H54 (cell line): ENCODE measurements around the gene ME3.

Experiments used
- DNase-seq: peaks from one replicate; pipeline ENCODE4 v3.0.0; 2011; ENCODE audit warnings: low spot score, mixed read lengths; ENCODE audit not compliant: insufficient read length
- FAIRE-seq: peaks from 3 replicates; lab custom pipeline; 2011; peaks lifted over from hg19 to GRCh38; lab: Jason Lieb, UNC
- POLR2A ChIP-seq: IDR thresholded peaks from 2 replicates; pipeline ENCODE4 v1.6.1; 2011; ENCODE audit warnings: low read depth, mild to moderate bottlenecking, low read length

Gene ME3

GRCh38 chr11:86588566-86589090, 83.8 kb downstream of the ME3 start:
- no peak for FAIRE-seq

DNA sequence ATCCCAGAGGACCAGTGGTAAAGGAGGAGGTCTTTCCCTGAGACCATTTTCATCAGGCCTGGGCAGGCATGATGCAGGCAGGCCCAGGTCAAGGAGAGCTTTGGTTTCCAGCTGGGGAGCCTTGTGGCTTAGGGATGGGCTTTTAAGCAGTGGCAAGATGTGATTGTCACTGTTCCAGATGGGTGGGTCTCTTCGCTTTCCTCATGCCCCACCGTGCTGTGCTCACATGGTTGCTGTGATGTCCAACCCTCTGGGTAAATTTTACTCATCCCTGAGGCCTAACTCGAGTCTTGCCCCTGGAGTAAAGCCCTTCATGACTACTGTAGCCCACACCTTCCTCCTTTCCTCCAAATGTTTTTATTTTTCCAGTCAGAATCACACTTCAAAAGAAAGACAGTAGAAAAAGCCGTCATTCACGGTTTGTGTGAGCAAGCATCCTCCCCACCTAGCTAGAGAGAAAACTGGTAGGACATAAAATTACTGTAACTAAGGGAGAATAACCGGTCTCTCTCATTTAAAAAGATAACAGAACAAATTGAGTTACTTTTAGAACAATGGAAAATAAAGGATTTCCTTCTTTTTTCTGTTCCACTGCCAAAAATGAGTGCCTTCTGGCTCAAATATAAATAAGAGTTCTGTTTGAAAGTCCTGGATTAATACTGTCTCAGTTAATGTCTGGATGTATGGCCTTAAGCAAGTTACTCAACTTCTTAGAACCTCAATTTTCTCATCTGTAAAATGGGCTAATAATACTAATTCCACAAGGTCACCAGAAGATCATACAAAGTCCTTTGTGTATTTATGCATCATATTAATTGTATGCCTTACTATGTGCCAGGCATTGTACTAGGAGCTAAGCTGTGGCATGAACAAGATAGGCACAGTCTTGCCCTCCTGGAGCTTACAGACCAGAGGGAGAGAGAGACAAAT, 84.9 kb downstream of the ME3 start:
- DNase-seq, result no peak
- no peak for TF ChIP-seq POLR2A
- no peak for FAIRE-seq

More at GRCh38 chr11:86588566-86589090, 83.8 kb downstream of the ME3 start:
- no peak for TF ChIP-seq POLR2A
- no peak for DNase-seq

- TF ChIP-seq POLR2A, result no peak
- FAIRE-seq, result no peak
These were observed 86.1 kb downstream of the ME3 start for GRCh38 chr11:86586307-86586706.

DNA sequence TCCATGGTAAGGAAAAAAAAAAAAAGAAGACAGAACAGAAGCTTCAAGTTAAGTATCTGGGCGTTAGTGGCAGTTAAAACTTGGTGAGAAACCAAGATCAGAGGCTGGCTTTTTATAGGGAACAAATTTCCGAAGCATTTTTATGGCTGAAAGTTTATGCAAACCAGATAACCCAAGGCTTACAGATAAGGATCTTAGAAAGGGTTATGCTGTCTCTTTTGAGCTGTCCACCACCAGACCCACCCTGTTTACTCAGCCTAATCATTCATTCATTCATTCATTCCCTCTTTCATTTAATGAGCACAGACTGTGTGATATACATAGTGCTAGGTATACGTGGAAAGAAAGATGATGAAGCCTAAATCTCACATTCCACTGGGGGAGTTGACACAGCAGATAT, 89.5 kb downstream of the ME3 start:
- no peak for DNase-seq
- FAIRE-seq, result no peak
- TF ChIP-seq POLR2A, result no peak

More at GRCh38 chr11:86586307-86586706, 86.1 kb downstream of the ME3 start:
- DNase-seq, result no peak

- no peak for TF ChIP-seq POLR2A
- DNase-seq (no peak), FAIRE-seq (no peak)
These were observed 91.9 kb downstream of the ME3 start for GRCh38 chr11:86580535-86580934.

- no peak for FAIRE-seq
- TF ChIP-seq POLR2A, result no peak
- DNase-seq, result no peak
These were observed 93.0 kb downstream of the ME3 start for GRCh38 chr11:86579406-86579731.

- no peak for TF ChIP-seq POLR2A
- FAIRE-seq (no peak), DNase-seq (no peak)
These were observed 93.5 kb downstream of the ME3 start for GRCh38 chr11:86578727-86579405.

DNA sequence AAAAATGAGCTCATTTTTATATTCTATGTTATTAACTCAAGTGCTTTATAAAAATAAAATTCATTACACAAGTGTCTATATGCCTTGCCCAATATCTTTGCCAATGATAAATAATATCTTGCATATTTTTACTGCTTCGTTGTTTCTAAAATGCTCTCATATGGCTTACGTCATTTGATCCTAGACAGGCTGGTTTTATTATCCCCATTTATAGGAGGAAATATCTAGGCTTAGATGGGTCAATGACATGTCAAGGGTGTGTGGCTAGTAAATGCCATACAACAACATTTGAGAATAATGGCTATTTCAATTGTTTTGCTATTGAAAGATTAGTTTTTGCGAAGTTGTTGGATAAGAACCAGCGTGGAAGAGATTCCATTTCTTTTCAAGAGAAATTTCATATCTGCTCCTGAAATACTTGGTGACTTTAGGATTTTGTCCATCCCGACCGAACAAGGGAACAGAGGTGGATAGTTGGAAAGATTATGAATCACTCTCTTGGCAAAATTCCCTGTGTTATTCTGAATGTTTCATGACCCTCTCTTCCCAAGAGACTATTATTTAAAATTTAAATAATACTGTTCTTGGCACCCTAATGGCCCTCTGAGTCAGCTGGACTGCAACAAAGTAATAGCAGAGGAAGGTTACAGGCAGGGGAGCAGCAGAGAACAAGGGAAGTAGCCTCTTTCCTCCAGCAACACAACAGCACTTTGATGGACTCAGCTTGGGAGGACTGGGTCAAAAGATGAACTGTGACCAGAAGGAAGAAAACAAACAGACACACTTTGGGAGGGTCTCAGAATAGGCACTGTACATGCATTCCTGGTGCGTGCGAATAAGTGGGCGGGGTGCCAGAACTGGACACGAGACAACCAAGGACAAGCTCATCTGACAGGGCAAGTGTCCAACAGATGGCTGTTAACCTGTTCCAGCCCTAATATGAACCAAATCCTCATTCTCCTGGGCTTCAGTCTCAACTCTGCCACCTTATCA, 94.5 kb downstream of the ME3 start:
- DNase-seq, result no peak
- TF ChIP-seq POLR2A, result no peak
- peak; percentile 57 for FAIRE-seq

DNA sequence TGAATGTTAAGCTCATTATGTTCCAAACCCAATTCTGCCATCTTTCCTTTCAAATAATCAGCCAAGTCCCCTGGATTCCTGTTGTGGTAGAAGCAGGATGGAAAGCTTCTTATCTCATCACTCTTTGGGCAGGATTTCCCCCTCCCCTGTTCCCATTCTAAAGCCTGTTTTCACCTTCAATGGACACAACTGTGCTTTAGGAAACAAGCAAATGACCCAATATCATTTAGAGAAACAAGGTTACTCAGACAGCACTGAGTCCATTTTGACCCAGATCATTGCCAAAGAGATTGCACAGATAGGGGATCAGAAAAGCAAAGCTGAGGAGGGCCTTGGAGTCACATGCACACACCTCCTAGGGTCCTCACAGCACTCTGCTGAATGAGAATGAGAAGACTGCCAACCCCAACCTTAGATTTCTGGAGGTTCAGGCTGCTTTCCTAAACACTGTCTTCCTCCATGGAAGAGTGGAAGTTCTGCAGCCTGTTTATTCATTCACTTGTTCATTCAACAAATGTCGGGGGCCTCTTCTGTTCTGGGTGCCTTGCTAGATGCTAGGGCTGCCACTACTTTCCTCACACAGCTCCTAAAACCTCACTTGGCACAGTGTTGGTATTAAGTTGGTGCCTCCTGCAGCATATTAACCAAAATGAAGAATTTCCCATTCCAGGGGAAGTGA, 95.3 kb downstream of the ME3 start:
- TF ChIP-seq POLR2A, result no peak
- DNase-seq (no peak), FAIRE-seq (no peak)

- DNase-seq (no peak), FAIRE-seq (no peak)
- no peak for TF ChIP-seq POLR2A
These were observed 96.5 kb downstream of the ME3 start for GRCh38 chr11:86575927-86576326.

DNA sequence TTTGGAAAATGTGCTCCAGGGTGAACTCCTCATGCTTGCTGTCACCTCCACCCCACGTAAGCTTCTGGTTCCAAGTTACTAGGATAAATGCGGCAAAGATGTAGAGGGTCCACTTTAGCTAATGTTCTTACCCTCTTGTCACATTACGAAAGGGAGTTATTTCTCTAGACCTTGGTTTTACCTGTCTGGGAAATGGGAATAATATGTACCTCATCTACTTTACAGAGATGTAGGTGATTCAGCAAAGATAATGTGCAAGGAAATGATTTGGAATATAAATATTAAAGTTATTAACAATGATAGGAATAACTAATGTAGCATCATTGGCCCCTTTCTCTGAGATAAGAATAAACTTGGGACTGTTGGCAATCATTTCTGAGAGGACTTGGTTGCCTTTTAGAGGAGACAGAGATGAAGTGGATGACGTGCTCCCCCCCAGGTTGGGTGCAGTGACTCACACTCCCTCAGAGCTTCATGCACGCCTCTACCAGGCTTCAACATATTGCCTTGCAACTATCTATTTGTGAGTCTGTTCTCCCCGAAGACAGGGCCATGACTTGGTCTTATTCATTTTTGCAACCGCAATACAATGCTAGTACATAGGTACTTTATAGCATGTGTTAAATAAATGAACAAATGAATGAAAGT, 97.1 kb downstream of the ME3 start:
- no peak for TF ChIP-seq POLR2A
- FAIRE-seq (no peak), DNase-seq (no peak)

DNA sequence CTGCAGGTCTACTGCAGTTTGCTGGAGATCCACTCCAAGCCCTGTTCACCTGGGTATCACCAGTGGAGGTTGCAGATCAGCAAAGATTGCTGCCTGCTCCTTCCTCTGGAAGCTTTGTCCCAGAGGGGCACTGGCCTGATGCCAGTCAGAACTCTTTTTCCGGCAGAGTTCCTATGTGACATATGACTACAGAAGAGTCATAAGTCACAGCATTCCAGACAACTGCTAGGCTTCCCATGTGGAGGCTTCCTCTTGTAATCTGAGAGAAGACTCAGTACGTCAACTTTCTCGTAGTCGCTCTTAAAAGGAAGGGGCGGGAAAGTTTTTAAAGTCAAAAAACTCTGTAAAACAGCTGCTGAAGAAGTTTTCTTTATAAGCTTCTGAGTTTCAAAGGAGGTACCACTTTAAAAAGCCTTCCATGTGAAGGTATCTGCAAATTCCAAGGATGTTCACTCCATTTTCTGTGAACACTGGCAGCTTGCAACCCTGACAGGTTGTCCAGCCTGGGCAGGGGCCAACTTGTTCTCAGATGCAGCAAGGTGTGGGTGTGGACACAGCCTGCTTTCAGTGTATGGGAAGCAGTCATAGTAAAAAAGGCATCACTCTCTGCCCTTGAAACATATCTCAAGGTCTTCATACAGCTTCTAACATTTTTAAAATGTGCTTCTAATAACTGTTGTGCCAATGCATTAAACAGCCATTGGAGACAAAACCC, 97.8 kb downstream of the ME3 start:
- no peak for TF ChIP-seq POLR2A
- DNase-seq, result no peak
- FAIRE-seq, result no peak
